Neural crest cell (in vitro differentiated cells): ENCODE measurements around the gene RALGPS1. TPM values are rescaled to one million over a fixed set of nuclear protein-coding genes. Genes with fewer than 3 reads are reported as not detected.

Experiments
- DNase-seq: peaks from one replicate; pipeline ENCODE4 v3.0.0; 2021; ENCODE audit warnings: low read depth, mixed read lengths, low spot score
- H3K27ac Mint-ChIP-seq: one replicate; pipeline ENCODE4 v1.8.0; 2021; ENCODE audit warnings: mild to moderate bottlenecking, mixed read lengths; ENCODE audit not compliant: unreplicated experiment
- H3K27me3 Mint-ChIP-seq: 2 replicates; pipeline ENCODE4 v1.8.0; 2021; ENCODE audit warnings: low read depth, mild to moderate bottlenecking, mixed read lengths
- H3K36me3 Mint-ChIP-seq: 2 replicates; pipeline ENCODE4 v1.8.0; 2021; ENCODE audit warnings: low read depth, mild to moderate bottlenecking, mixed read lengths
- H3K4me1 Mint-ChIP-seq: 2 replicates; pipeline ENCODE4 v1.8.0; 2021; ENCODE audit warnings: mixed read lengths
- H3K4me3 Mint-ChIP-seq: one replicate; pipeline ENCODE4 v1.8.0; 2021; ENCODE audit warnings: mild to moderate bottlenecking, mixed read lengths
- H3K9me3 Mint-ChIP-seq: 2 replicates; pipeline ENCODE4 v1.8.0; 2021; ENCODE audit warnings: mixed read lengths
- CTCF ChIP-seq: fragments of 200-600 bp; sonication (generic); conservative IDR thresholded peaks from 2 replicates; pipeline ENCODE4 v1.5.0; 2021; ENCODE audit warnings: antibody characterized with exemption, mild to moderate bottlenecking
- total RNA-seq: library from RNA; stranded (reverse); gene quantifications from 2 replicates; pipeline ENCODE4 v1.2.1, GENCODE V29; 2021

Gene RALGPS1
- total RNA-seq, 1 donor from 2014 or later = 11.7 TPM

- Mint-ChIP-seq H3K4me3 (no peak overlapping the region), H3K9me3 (no peaks in the 10 kb centered on the region), H3K4me1 (peaks cover 31% of the 10 kb centered on the region), H3K27ac (no peak overlapping the region), H3K36me3 (no peaks in the 10 kb centered on the region), H3K27me3 (no peaks in the 10 kb centered on the region)
- no peak for TF ChIP-seq CTCF
- no peak for DNase-seq
Observed at GRCh38 chr9:127136081-127136879, 221.7 kb downstream of the RALGPS1 start.

- Mint-ChIP-seq H3K9me3 (no peaks in the 10 kb centered on the region), H3K27ac (no peak overlapping the region), H3K27me3 (no peaks in the 10 kb centered on the region), H3K4me1 (peaks cover 26% of the 10 kb centered on the region), H3K36me3 (no peaks in the 10 kb centered on the region), H3K4me3 (no peak overlapping the region)
- no peak for TF ChIP-seq CTCF
- DNase-seq = no peak
Observed at GRCh38 chr9:127136880-127137639, 222.5 kb downstream of the RALGPS1 start.

- Mint-ChIP-seq H3K36me3 (no peaks in the 10 kb centered on the region), H3K27ac (no peak overlapping the region), H3K4me3 (no peak overlapping the region), H3K4me1 (peaks cover 19% of the 10 kb centered on the region), H3K27me3 (no peaks in the 10 kb centered on the region), H3K9me3 (no peaks in the 10 kb centered on the region)
- DNase-seq = no peak
- no peak for TF ChIP-seq CTCF
Observed at GRCh38 chr9:127137640-127138360, 223.2 kb downstream of the RALGPS1 start.

GRCh38 chr9:127138444-127138843 lies 223.9 kb downstream of the RALGPS1 start:
- no peak overlapping the region for H3K27ac Mint-ChIP-seq
- H3K4me1 Mint-ChIP-seq = peaks cover 15% of the 10 kb centered on the region
- DNase-seq = no peak
- no peak overlapping the region for H3K4me3 Mint-ChIP-seq
- no peaks in the 10 kb centered on the region for H3K36me3 Mint-ChIP-seq
- no peak for TF ChIP-seq CTCF
- H3K9me3 Mint-ChIP-seq = no peaks in the 10 kb centered on the region
- no peaks in the 10 kb centered on the region for H3K27me3 Mint-ChIP-seq

GRCh38 chr9:127139071-127139731 lies 224.6 kb downstream of the RALGPS1 start:
- DNase-seq = no peak
- no peaks in the 10 kb centered on the region for H3K9me3 Mint-ChIP-seq
- no peak overlapping the region for H3K4me3 Mint-ChIP-seq
- no peak for TF ChIP-seq CTCF
- H3K27me3 Mint-ChIP-seq = no peaks in the 10 kb centered on the region
- no peaks in the 10 kb centered on the region for H3K36me3 Mint-ChIP-seq
- no peak overlapping the region for H3K27ac Mint-ChIP-seq
- peaks cover 8% of the 10 kb centered on the region for H3K4me1 Mint-ChIP-seq
